GM20000 (cell line): ENCODE measurements around the gene PTPRR.

Experiments
- DNase-seq: peaks from one replicate; pipeline ENCODE4 v3.0.0; 2012; ENCODE audit warnings: low spot score
- CTCF ChIP-seq: IDR thresholded peaks from 2 replicates; pipeline ENCODE4 v1.5.1; 2012; ENCODE audit warnings: mild to moderate bottlenecking, control low read depth; ENCODE audit errors: extremely low read depth, missing control alignments

The PTPRR gene

DNA sequence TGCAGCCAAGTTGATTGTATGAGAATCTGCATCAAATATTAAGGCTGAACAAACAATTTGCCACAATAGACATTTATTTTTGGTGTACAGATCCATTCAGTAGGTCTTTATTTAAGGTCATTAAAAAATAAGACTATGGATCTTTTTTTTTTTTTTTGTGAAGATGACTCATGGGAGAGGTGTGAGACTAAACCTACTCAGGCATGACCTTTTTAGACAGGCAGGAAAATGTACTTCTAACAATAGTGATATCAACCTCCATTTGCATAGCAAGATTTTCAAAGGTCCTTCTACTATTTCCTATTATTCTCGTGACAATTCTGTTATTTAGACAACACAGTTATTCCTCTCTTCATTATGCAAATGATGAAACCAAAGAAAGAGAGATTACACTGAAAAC is 39.9 kb upstream of the PTPRR start:
- TF ChIP-seq CTCF, result no peak
- no peak for DNase-seq

GRCh38 chr12:70955415-70955814 is 34.9 kb upstream of the PTPRR start:
- no peak for DNase-seq
- no peak for TF ChIP-seq CTCF

DNA sequence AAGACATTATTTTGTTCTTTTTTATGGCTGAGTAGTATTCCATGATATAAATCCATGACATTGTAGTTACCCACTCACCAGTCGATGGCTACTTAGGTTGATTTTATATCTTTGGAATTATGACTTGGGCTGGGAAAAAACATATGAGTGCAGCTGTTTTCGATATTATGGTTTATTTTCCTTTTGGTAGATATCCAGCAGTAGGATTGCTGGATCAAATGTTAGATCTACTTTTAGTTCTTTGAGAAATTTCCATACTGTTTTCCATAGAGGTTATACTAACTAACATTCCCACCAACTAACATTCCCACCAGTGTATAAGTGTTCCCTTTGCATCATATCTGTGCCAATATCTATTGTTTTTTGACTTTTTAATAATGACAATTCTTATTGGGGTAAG is 29.9 kb upstream of the PTPRR start:
- no peak for DNase-seq
- TF ChIP-seq CTCF, result no peak

- no peak for DNase-seq
Observed at GRCh38 chr12:70948976-70949336, 28.4 kb upstream of the PTPRR start.

DNA sequence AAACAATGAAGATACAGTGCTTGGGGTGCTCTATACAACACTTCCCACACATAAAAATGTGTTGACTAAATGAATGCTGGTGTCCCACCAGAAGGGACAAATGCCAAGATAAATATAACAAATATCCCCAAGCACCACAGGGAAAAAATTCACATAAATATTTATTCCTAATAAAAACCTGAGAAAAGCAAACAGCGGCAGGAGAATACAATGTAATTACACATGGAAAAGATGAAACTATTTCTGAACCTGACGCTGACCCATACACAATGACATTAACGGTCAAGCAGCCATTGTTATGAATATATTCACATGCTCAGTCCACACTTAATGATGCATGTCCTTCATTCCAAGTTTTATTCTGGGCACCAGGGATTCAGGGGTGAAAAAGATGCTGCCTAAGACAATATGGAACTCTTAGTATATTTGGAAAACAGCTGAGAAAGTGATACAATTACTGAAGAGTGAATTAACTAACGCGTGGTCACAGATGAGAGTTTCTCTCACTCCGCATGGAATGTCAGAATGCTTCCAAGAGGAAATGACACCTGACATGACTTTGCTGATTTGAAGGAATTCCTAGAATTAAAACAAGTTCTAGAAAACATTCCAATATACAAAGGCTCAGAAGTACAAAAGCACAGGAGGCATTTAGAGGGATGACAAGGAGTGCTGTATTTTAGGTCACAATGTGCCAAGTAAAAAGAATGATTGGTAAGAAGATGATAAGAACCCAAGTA is 27.9 kb upstream of the PTPRR start:
- no peak for TF ChIP-seq CTCF
- DNase-seq, result no peak

More at GRCh38 chr12:70948976-70949336, 28.4 kb upstream of the PTPRR start:
- TF ChIP-seq CTCF, result no peak

GRCh38 chr12:70936203-70936813 is 15.8 kb upstream of the PTPRR start:
- TF ChIP-seq CTCF, result no peak

GRCh38 chr12:70933133-70933532 is 12.6 kb upstream of the PTPRR start:
- TF ChIP-seq CTCF, result no peak

More at GRCh38 chr12:70936203-70936813, 15.8 kb upstream of the PTPRR start:
- DNase-seq, result no peak

More at GRCh38 chr12:70933133-70933532, 12.6 kb upstream of the PTPRR start:
- DNase-seq, result no peak
